ENCODE measurements around the gene TEAD2.
"Not testable (repeated sequence)": the region's sequence is repeated elsewhere in the genome, so short reads cannot be mapped to it uniquely, and the experiment has no call there.

TEAD2 gene

DNA sequence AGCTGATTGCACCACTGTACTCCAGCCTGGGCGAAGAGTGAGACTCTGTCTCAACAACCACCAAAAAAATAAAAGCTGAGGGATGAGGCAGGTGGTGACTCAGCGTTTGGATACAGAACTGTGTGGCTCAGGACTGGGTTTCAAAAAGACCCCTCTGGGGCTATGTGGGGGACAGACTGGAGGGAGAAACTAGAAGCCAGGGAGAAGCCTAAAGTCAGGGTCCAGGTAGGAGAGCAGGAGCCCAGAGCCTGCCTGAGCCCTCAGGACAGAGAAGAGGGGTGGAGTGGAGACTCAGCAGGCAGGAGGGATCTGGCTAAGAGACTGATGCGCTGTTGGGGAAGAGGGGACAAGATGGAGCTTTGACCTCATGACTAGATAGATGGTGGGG is 28.8 kb downstream of the TEAD2 start:
- DNase-seq (ENCODE audit: low read depth in 3 of 3), result no peak

DNA sequence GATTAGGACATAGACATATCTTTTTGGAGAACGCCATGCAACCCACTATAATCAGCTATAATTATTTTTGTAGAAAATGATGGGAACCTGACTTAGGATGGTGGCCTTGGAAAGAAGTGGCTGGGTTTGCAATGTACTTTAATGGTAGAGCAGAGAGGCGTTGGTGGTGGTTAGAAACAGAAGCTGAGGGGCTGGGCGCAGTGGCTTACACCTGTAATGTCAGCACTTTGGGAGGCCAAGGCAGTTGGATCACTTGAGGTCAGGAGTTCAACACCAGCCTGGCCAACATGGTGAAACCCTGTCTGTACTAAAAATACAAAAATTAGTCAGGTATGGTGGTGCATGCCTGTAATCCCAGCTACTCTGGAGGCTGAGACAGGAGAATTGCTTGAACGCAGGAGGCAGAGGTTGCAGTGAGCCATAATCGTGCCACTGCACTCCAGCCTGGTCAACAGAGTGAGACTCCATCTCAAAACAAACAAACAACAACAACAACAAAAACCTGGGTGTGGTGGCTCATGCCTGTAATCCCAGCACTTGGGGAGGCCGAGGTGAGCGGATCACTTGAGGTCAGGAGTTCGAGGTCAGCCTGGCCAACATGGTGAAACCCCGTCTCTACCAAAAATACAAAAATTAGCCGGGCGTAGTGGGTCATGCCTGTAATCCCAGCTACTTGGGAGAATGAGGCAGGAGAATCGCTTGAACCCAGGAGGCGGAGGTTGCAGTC is 29.4 kb downstream of the TEAD2 start:
- not testable (repeated sequence) for DNase-seq (ENCODE audit: low read depth in 3 of 3)

DNA sequence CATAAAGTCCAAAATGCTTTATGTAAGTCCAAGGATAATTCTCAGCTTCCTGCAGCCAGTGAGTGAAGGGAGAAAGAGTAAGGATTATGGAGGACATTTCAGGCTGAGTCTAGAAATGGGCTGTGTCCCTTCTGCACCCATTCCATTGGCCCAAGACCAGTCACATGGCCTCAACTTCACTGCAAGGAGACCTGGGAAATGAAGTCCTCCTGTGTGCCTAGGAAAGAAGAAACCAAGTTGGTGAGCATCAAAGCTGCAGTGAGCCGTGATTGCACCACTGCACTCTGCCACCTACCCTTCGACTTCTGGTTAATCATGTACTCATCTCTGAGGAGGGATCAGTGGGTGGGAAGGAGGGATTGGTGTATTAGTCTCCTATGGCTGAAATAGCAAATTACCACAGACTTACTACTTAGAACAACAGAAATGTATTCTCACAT is 30.6 kb downstream of the TEAD2 start:
- DNase-seq (ENCODE audit: low read depth in 3 of 3), result peak in 1 of 3 donors; percentile 66

DNA sequence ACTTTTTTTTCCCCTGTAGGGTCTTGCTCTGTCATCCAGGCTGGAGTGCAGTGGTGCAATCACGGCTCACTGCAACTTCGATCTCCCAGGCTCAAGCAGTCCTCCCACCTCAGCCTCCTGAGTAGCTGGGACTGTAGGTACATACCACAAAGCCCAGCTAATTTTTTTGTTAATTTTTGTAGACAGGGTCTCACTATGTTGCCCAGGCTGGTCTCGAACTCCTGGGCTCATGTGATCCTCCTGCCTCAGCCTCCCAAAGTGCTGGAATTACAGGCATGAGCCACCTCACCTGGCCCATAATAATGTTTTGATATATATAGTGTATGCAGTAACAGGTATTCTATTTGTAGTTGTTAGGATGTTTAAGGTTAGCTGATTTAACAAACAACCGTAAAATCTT is 31.0 kb downstream of the TEAD2 start:
- not testable (repeated sequence) for DNase-seq (ENCODE audit: low read depth in 3 of 3)

GRCh38 chr19:49328741-49329140 is 33.5 kb downstream of the TEAD2 start:
- DNase-seq (ENCODE audit: low read depth in 3 of 3), result no peak

GRCh38 chr19:49327878-49328544 is 34.2 kb downstream of the TEAD2 start:
- DNase-seq (ENCODE audit: low read depth in 3 of 3), result no peak

- no peak for DNase-seq (ENCODE audit: low read depth in 3 of 3)
Measured at GRCh38 chr19:49326165-49326704, 36.0 kb downstream of the TEAD2 start.

- DNase-seq (ENCODE audit: low read depth in 3 of 3), result not testable (repeated sequence)
Measured at GRCh38 chr19:49325756-49326155, 36.5 kb downstream of the TEAD2 start.

- no peak for DNase-seq (ENCODE audit: low read depth in 3 of 3)
Measured at GRCh38 chr19:49324801-49325576, 37.2 kb downstream of the TEAD2 start, which contains the start of gene SLC6A16. SLC6A16 (minus strand) TSS chr19:49325191; CDS start chr19:49311347, 13,844 bp downstream.

DNA sequence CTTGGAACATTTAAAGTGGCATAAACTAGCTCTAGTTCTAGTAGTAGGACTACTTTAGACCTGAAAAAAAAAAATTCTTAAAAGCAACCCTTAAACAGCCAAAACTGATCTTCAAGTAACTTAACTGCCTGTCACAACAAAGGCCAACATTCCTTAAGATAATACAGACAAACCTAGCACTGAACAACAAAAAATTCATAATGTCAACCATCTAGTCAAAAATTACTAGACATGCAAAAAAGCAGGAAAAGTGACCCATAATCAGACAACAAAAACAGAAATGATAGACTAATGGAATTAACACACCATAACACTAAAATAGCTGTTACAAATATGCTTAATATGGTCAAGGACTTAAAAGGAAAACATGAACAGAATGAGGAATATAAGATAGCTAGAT is 43.9 kb downstream of the TEAD2 start:
- no peak for DNase-seq (ENCODE audit: low read depth in 3 of 3)

- DNase-seq (ENCODE audit: low read depth in 3 of 3), result no peak
Measured at GRCh38 chr19:49316284-49316683, 45.9 kb downstream of the TEAD2 start.

DNA sequence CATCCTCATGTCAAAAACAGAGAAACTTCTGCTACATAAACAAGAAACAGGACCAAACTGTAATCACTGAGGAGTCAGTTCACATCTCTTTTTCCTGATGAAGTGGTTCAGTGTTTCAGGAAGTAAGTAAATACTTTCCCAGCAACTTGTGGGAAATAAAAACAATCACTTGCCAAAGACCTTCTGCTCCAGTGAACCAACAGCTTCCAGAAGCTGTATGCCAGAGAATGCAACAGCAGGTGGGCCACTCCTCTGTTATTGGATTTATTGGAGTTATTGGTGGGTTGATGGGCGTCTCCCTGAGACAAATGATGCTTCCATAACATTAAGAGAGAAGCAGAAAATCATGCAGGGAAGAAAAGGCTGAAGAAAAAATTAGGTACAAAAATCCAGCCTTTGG is 47.1 kb downstream of the TEAD2 start:
- DNase-seq (ENCODE audit: low read depth in 3 of 3), result no peak

DNA sequence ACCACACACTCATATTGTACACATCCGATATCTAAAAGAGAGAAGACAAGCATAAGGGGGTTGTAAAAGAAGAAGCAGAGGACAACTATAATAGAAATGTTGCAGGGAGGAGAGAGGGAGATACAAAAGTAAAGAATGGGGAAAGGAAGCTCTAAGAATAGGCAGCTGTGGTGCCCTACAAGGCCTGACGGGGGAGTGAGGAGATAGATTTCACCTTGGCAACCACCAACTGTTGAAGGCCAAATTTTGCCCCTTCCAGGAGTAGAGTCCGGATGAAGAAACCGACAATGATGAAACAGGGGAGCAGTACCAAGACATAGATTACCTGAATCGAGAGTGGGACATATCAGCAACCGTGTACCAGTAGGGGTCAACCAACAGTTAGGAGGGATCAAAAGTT is 53.1 kb downstream of the TEAD2 start:
- no peak for DNase-seq (ENCODE audit: low read depth in 3 of 3)

GRCh38 chr19:49306734-49307133 is 55.5 kb downstream of the TEAD2 start:
- DNase-seq (ENCODE audit: low read depth in 3 of 3), result not testable (repeated sequence)

DNA sequence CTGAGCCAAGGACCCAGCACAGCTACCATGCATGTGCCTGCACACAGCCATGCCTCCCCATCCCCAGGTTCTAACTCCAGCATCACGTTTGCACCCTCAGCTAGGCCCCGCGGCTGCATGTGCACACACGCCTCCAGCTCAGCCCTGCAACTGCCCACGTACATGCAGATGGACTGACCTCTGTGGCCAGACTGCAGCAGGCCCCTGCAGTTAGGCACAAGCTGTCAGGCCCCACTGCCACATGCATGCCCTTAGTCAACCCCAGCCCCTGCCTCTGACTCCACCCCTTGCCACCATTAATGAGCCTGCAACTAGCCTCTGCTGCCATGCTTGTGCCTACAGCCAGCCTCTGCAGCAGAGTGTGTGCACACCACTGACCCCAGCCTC is 60.4 kb downstream of the TEAD2 start:
- DNase-seq (ENCODE audit: low read depth in 3 of 3), result no peak

- DNase-seq (ENCODE audit: low read depth in 3 of 3), result peak; percentile 74 to 81 (median 80)
Measured at GRCh38 chr19:49301165-49301865, 60.9 kb downstream of the TEAD2 start.

GRCh38 chr19:49298653-49299052 is 63.6 kb downstream of the TEAD2 start:
- DNase-seq (ENCODE audit: low read depth in 3 of 3), result not testable (repeated sequence)

GRCh38 chr19:49297403-49297802 is 64.8 kb downstream of the TEAD2 start:
- DNase-seq (ENCODE audit: low read depth in 3 of 3), result no peak

GRCh38 chr19:49295208-49295880 is 66.9 kb downstream of the TEAD2 start:
- DNase-seq (ENCODE audit: low read depth in 3 of 3), result no peak

- no peak for DNase-seq (ENCODE audit: low read depth in 3 of 3)
Measured at GRCh38 chr19:49294401-49294800, 67.8 kb downstream of the TEAD2 start.
